Measurements from ENCODE around the gene PTPN4. TPM values are rescaled to one million over a fixed set of nuclear protein-coding genes. Genes with fewer than 3 reads are reported as not detected.

PTPN4 gene
- total and polyA plus RNA-seq, 12 donors, result 5.2 to 56.5 (median 40.6) TPM

- Histone ChIP-seq H3K27me3 (no peaks in the 10 kb centered on the region), H3K27ac (no peak overlapping the region), H3K4me3 (no peak overlapping the region), H3K4me1 (replicated peaks in 1 of 2) (no peaks in the 10 kb centered on the region), H3K36me3 (replicated peaks in 1 of 2) (peaks cover 0 to 9% of the 10 kb centered on the region in 2 donors), H3K9me3 (replicated peaks in 1 of 3) (no peaks in the 10 kb centered on the region)
- no peak for DNase-seq
- TF ChIP-seq POLR2A (IDR thresholded peaks at IDR 0.05) (no peak), CTCF (IDR thresholded peaks at IDR 0.05) (no peak)
- intact Hi-C loops (cut with DNase I), result no loop called here
- WGBS, 4 donors, result 75 to 85% (median 82%) methylated on average over 5 of the region's 5 CpGs
Measured at GRCh38 chr2:119897736-119898395, 138.1 kb downstream of the PTPN4 start.

GRCh38 chr2:119901013-119901412, 141.3 kb downstream of the PTPN4 start:
- Histone ChIP-seq H3K4me3 (no peak overlapping the region), H3K36me3 (replicated peaks in 1 of 2) (peaks cover 0 to 9% of the 10 kb centered on the region in 2 donors), H3K27ac (no peak overlapping the region), H3K27me3 (no peaks in the 10 kb centered on the region), H3K9me3 (replicated peaks in 1 of 3) (no peaks in the 10 kb centered on the region), H3K4me1 (replicated peaks in 1 of 2) (no peaks in the 10 kb centered on the region)
- WGBS, 4 donors, result 94 to 100% (median 95%) methylated on average over 2 of the region's 2 CpGs
- TF ChIP-seq POLR2A (IDR thresholded peaks at IDR 0.05), result no peak
- no peak for TF ChIP-seq CTCF (IDR thresholded peaks at IDR 0.05)
- no peak for DNase-seq
- intact Hi-C loops (cut with DNase I), result no loop called here

- no peaks in the 10 kb centered on the region for H3K4me1 ChIP-seq (replicated peaks in 1 of 2)
- H3K36me3 ChIP-seq (replicated peaks in 1 of 2), result no peaks in the 10 kb centered on the region
- intact Hi-C loops (cut with DNase I), result no loop called here
- H3K27ac ChIP-seq, result no peak overlapping the region
- H3K9me3 ChIP-seq (replicated peaks in 1 of 3), result no peaks in the 10 kb centered on the region
- no peak for DNase-seq
- WGBS, 4 donors, result 92 to 95% (median 93%) methylated on average over 2 of the region's 2 CpGs
- no peaks in the 10 kb centered on the region for H3K27me3 ChIP-seq
- no peak overlapping the region for H3K4me3 ChIP-seq
- no peak for TF ChIP-seq POLR2A (IDR thresholded peaks at IDR 0.05)
- no peak for TF ChIP-seq CTCF (IDR thresholded peaks at IDR 0.05)
Measured at GRCh38 chr2:119910566-119910965, 150.8 kb downstream of the PTPN4 start.

GRCh38 chr2:119914266-119914665, 154.5 kb downstream of the PTPN4 start:
- WGBS, 4 donors, result 93 to 95% (median 94%) methylated on average over 1 of the region's 1 CpG
- intact Hi-C loops (cut with DNase I), result no loop called here
- Histone ChIP-seq H3K36me3 (replicated peaks in 1 of 2) (no peaks in the 10 kb centered on the region), H3K27me3 (no peaks in the 10 kb centered on the region), H3K4me3 (no peak overlapping the region), H3K9me3 (replicated peaks in 1 of 3) (no peaks in the 10 kb centered on the region), H3K27ac (no peak overlapping the region), H3K4me1 (replicated peaks in 1 of 2) (no peaks in the 10 kb centered on the region)
- no peak for DNase-seq
- TF ChIP-seq CTCF (IDR thresholded peaks at IDR 0.05), result no peak
- TF ChIP-seq POLR2A (IDR thresholded peaks at IDR 0.05), result no peak

Data from adrenal gland (tissue), 12 donors.